Stomach smooth muscle (tissue), 2 donors: ENCODE measurements around the gene NHP2.
A peak's percentile ranks its signal among the peaks of the same experiment; 100 is the strongest.
"Not testable (repeated sequence)": the region's sequence is repeated elsewhere in the genome, so short reads cannot be mapped to it uniquely, and the experiment has no call there.

Source experiments
- H3K27ac ChIP-seq: one replicate; pipeline ENCODE4 v1.7.0; 2013; ENCODE audit warnings: mild to moderate bottlenecking, low read length, inconsistent platforms
- H3K27me3 ChIP-seq, 2 donors: one replicate each; pipeline ENCODE4 v1.7.0; 2013; ENCODE audit warnings: low read length in 2 of 2; ENCODE audit not compliant: insufficient read depth in 2 of 2, control insufficient read depth in 1 of 2
- H3K36me3 ChIP-seq, 2 donors: one replicate each; pipeline ENCODE4 v1.7.0; 2013; ENCODE audit warnings: low read length in 2 of 2; ENCODE audit not compliant: control insufficient read depth in 2 of 2, insufficient read depth in 2 of 2
- H3K4me1 ChIP-seq: one replicate; pipeline ENCODE4 v1.7.0; 2013; ENCODE audit warnings: low read length; ENCODE audit not compliant: control insufficient read depth, insufficient read depth
- H3K4me3 ChIP-seq, 2 donors: one replicate each; pipeline ENCODE4 v1.7.0; 2013; ENCODE audit warnings: low read length in 2 of 2
- H3K9ac ChIP-seq, 2 donors: one replicate each; pipeline ENCODE4 v1.7.0; 2013; ENCODE audit warnings: low read length in 2 of 2, mild to moderate bottlenecking in 1 of 2
- H3K9me3 ChIP-seq, 2 donors: one replicate each; pipeline ENCODE4 v1.7.0; 2013; ENCODE audit warnings: low read length in 2 of 2; ENCODE audit not compliant: control insufficient read depth in 2 of 2
- donor health status: healthy.
- donor health status: Pancreatic carcinoma.

NHP2 gene

GRCh38 chr5:178130576-178131445, 22.9 kb downstream of the NHP2 start, which contains the start of gene RMND5B:
Gene RMND5B (plus strand): TSS chr5:178131014. CDS start chr5:178138120, 7,106 bp downstream.
- Histone ChIP-seq H3K9ac (peak within 1 kb of the TSS; percentile 82 to 92), H3K4me1 (peaks cover 10% of the 10 kb centered on the region), H3K27ac (peak within 1 kb of the TSS; percentile 71), H3K9me3 (no peaks in the 10 kb centered on the region), H3K36me3 (peaks cover 4 to 7% of the 10 kb centered on the region in 2 donors), H3K27me3 (no peaks in the 10 kb centered on the region), H3K4me3 (peak within 1 kb of the TSS; percentile 81 to 84)

- peaks cover 10% of the 10 kb centered on the region for H3K4me1 ChIP-seq
- H3K27ac ChIP-seq: peak overlapping the region; percentile 71
- H3K36me3 ChIP-seq, H3K27me3 ChIP-seq, H3K9me3 ChIP-seq: not testable (repeated sequence)
- H3K4me3 ChIP-seq: peak overlapping the region; percentile 79 to 84
- peak overlapping the region; percentile 82 to 92 for H3K9ac ChIP-seq
Observed at GRCh38 chr5:178130234-178130575, 23.5 kb downstream of the NHP2 start.

GRCh38 chr5:178129296-178129695, 24.4 kb downstream of the NHP2 start:
- Histone ChIP-seq H3K27me3 (no peaks in the 10 kb centered on the region), H3K4me1 (peaks cover 10% of the 10 kb centered on the region), H3K27ac (no peak overlapping the region), H3K36me3 (no peaks in the 10 kb centered on the region), H3K9ac (no peak overlapping the region), H3K9me3 (no peaks in the 10 kb centered on the region), H3K4me3 (no peak overlapping the region)

- not testable (repeated sequence) for H3K36me3 ChIP-seq, H3K27me3 ChIP-seq, H3K27ac ChIP-seq, H3K9ac ChIP-seq, H3K4me3 ChIP-seq, H3K9me3 ChIP-seq
- peaks cover 12% of the 10 kb centered on the region for H3K4me1 ChIP-seq
Observed at GRCh38 chr5:178127300-178128009, 26.2 kb downstream of the NHP2 start.

GRCh38 chr5:178126556-178126955, 27.1 kb downstream of the NHP2 start:
- Histone ChIP-seq H3K27me3 (no peaks in the 10 kb centered on the region), H3K4me3 (no peak overlapping the region), H3K9ac (no peak overlapping the region), H3K9me3 (no peaks in the 10 kb centered on the region), H3K4me1 (peaks cover 13% of the 10 kb centered on the region), H3K27ac (no peak overlapping the region), H3K36me3 (no peaks in the 10 kb centered on the region)

- no peaks in the 10 kb centered on the region for H3K9me3 ChIP-seq
- H3K27ac ChIP-seq: no peak overlapping the region
- H3K4me3 ChIP-seq: no peak overlapping the region
- no peaks in the 10 kb centered on the region for H3K36me3 ChIP-seq
- H3K9ac ChIP-seq: no peak overlapping the region
- peaks cover 0 to 3% of the 10 kb centered on the region in 2 donors for H3K27me3 ChIP-seq
- H3K4me1 ChIP-seq: peaks cover 21% of the 10 kb centered on the region
Observed at GRCh38 chr5:178125253-178125906, 28.3 kb downstream of the NHP2 start.

- H3K4me1 ChIP-seq: peaks cover 21% of the 10 kb centered on the region
- no peak overlapping the region for H3K4me3 ChIP-seq
- no peaks in the 10 kb centered on the region for H3K36me3 ChIP-seq
- no peaks in the 10 kb centered on the region for H3K9me3 ChIP-seq
- H3K27ac ChIP-seq: no peak overlapping the region
- H3K9ac ChIP-seq: no peak overlapping the region
- peaks cover 0 to 3% of the 10 kb centered on the region in 2 donors for H3K27me3 ChIP-seq
Observed at GRCh38 chr5:178123966-178124925, 29.4 kb downstream of the NHP2 start.

- Histone ChIP-seq H3K4me3 (no peak overlapping the region), H3K4me1 (peaks cover 21% of the 10 kb centered on the region), H3K36me3 (no peaks in the 10 kb centered on the region), H3K27ac (no peak overlapping the region), H3K9me3 (no peaks in the 10 kb centered on the region), H3K27me3 (peaks cover 0 to 3% of the 10 kb centered on the region in 2 donors), H3K9ac (no peak overlapping the region)
Observed at GRCh38 chr5:178123094-178123965, 30.4 kb downstream of the NHP2 start.

- no peaks in the 10 kb centered on the region for H3K36me3 ChIP-seq
- H3K4me3 ChIP-seq: peak overlapping the region; percentile 70 to 73
- H3K9ac ChIP-seq: peak overlapping the region; percentile 42 to 59
- peaks cover 21% of the 10 kb centered on the region for H3K4me1 ChIP-seq
- H3K9me3 ChIP-seq: no peaks in the 10 kb centered on the region
- peaks cover 0 to 3% of the 10 kb centered on the region in 2 donors for H3K27me3 ChIP-seq
- H3K27ac ChIP-seq: no peak overlapping the region
Observed at GRCh38 chr5:178122346-178122745, 31.3 kb downstream of the NHP2 start.
